Measurements from ENCODE around the gene TMEM25. TPM values are rescaled to one million over a fixed set of nuclear protein-coding genes. Genes with fewer than 3 reads are reported as not detected.

Gene TMEM25
- total RNA-seq, 3 donors from 2014 or later (not counting 1 experiment from before 2014, with no cell fraction given): 4.1 to 11.0 (median 9.3) TPM

DNA sequence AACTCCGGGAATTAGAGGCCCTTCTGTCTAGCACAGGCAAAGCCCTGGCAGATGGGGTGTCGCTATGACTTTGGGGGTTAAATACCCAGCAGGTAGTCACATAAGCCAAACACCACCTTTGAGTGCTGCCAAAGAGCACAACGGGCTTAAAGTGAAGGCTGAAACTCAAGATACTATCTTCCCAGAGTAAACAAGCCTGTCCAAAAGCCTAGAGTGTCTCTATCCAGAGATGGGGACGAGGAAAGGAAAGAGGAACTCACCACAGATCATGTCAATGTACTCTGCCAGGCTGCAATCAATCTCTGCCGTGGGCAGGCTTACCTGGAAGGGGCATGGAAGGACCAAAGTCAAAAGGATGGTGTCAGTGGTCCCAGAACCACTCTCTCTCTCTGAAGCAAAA lies 14.5 kb downstream of the TMEM25 start:
- WGBS (ENCODE audit: insufficient coverage): 88% methylated on average over 5 of the region's 5 CpGs
- Histone ChIP-seq H3K9me3 (ENCODE audit: control insufficient read depth, insufficient read depth, low read length) (no peaks in the 10 kb centered on the region), H3K27me3 (ENCODE audit: control insufficient read depth, insufficient read depth, low read length) (no peaks in the 10 kb centered on the region), H3K4me3 (ENCODE audit: low read length) (no peak overlapping the region), H3K4me1 (ENCODE audit: control insufficient read depth, insufficient read depth, low read length) (no peaks in the 10 kb centered on the region), H3K27ac (ENCODE audit: low read length) (no peak overlapping the region), H3K36me3 (ENCODE audit: control insufficient read depth, insufficient read depth, low read length) (peaks cover 8% of the 10 kb centered on the region)
- no peak for ATAC-seq
- H3K27ac Mint-ChIP-seq: no peak overlapping the region
- no peak overlapping the region for H3K4me3 Mint-ChIP-seq
- TF ChIP-seq, protein P1, sequence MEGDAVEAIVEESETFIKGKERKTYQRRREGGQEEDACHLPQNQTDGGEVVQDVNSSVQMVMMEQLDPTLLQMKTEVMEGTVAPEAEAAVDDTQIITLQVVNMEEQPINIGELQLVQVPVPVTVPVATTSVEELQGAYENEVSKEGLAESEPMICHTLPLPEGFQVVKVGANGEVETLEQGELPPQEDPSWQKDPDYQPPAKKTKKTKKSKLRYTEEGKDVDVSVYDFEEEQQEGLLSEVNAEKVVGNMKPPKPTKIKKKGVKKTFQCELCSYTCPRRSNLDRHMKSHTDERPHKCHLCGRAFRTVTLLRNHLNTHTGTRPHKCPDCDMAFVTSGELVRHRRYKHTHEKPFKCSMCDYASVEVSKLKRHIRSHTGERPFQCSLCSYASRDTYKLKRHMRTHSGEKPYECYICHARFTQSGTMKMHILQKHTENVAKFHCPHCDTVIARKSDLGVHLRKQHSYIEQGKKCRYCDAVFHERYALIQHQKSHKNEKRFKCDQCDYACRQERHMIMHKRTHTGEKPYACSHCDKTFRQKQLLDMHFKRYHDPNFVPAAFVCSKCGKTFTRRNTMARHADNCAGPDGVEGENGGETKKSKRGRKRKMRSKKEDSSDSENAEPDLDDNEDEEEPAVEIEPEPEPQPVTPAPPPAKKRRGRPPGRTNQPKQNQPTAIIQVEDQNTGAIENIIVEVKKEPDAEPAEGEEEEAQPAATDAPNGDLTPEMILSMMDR (IDR thresholded peaks at IDR 0.05): no peak
- no peaks in the 10 kb centered on the region for H3K9me3 Mint-ChIP-seq
- no peaks in the 10 kb centered on the region for H3K4me1 Mint-ChIP-seq
- intact Hi-C loops (cut with micrococcal nuclease): no loop called here
- no peaks in the 10 kb centered on the region for H3K36me3 Mint-ChIP-seq
- H3K27me3 Mint-ChIP-seq (ENCODE audit: low read depth in 2 of 2): no peaks in the 10 kb centered on the region
- no peak for DNase-seq

DNA sequence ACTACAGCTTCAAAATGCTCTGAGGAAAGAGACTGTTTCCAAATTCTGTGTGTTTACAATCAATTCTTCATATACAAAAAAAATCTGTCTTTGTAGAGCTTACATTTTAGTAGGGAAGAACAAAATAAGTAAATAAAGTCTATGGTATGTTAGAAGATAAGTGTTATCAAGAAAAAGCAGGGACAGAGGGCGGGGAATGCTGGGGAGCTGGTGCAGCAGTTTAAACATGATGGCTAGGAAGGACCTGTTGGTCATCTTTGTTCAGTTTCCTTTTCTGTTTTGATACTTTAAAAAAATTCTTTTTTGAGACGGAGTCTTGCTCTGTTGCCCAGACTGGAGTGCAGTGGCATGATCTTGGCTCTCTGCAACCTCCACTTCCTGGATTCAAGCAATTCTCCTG lies 16.1 kb downstream of the TMEM25 start:
- WGBS (ENCODE audit: insufficient coverage): 100% methylated on average over 2 of the region's 2 CpGs
- no peaks in the 10 kb centered on the region for H3K9me3 ChIP-seq (ENCODE audit: control insufficient read depth, insufficient read depth, low read length)
- H3K4me1 ChIP-seq (ENCODE audit: control insufficient read depth, insufficient read depth, low read length): no peaks in the 10 kb centered on the region
- intact Hi-C loops (cut with micrococcal nuclease): no loop called here
- DNase-seq (no peak), ATAC-seq (no peak)
- H3K36me3 ChIP-seq (ENCODE audit: control insufficient read depth, insufficient read depth, low read length): peaks cover 16% of the 10 kb centered on the region
- no peak overlapping the region for H3K27ac Mint-ChIP-seq
- H3K27me3 Mint-ChIP-seq (ENCODE audit: low read depth in 2 of 2): no peaks in the 10 kb centered on the region
- H3K27ac ChIP-seq (ENCODE audit: low read length): no peak overlapping the region
- no peaks in the 10 kb centered on the region for H3K27me3 ChIP-seq (ENCODE audit: control insufficient read depth, insufficient read depth, low read length)
- TF ChIP-seq, protein P1 (IDR thresholded peaks at IDR 0.05): no peak
- H3K4me1 Mint-ChIP-seq: no peaks in the 10 kb centered on the region
- H3K36me3 Mint-ChIP-seq: no peaks in the 10 kb centered on the region
- H3K9me3 Mint-ChIP-seq: no peaks in the 10 kb centered on the region
- no peak overlapping the region for H3K4me3 ChIP-seq (ENCODE audit: low read length)
- H3K4me3 Mint-ChIP-seq: no peak overlapping the region

DNA sequence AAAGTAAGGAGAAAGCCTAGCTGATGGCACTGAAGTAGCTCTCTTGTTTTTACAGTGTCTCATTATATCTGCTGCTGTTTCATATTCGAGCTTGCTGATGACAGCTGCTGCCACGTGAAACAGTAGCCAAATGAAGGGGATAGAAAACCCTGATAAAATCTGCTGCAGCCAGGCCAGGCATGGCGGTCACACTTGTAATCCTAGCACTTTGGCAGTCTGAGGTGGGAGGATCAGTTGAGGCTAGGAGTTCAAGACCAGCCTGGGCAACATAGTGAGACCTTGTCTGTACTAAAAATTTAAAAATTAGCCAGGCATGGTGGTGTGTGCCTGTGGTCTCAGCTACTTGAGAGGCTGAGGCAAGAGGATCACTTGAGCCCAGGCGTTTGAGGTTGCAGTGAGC lies 21.3 kb downstream of the TMEM25 start:
- TF ChIP-seq, protein P1 (IDR thresholded peaks at IDR 0.05): no peak
- Mint-ChIP-seq H3K27ac (no peak overlapping the region), H3K4me3 (no peak overlapping the region), H3K4me1 (no peaks in the 10 kb centered on the region), H3K36me3 (peaks cover 9% of the 10 kb centered on the region), H3K27me3 (ENCODE audit: low read depth in 2 of 2) (no peaks in the 10 kb centered on the region), H3K9me3 (no peaks in the 10 kb centered on the region)
- Histone ChIP-seq H3K4me1 (ENCODE audit: control insufficient read depth, insufficient read depth, low read length) (no peaks in the 10 kb centered on the region), H3K4me3 (ENCODE audit: low read length) (no peak overlapping the region), H3K9me3 (ENCODE audit: control insufficient read depth, insufficient read depth, low read length) (no peaks in the 10 kb centered on the region), H3K27me3 (ENCODE audit: control insufficient read depth, insufficient read depth, low read length) (no peaks in the 10 kb centered on the region), H3K27ac (ENCODE audit: low read length) (no peak overlapping the region), H3K36me3 (ENCODE audit: control insufficient read depth, insufficient read depth, low read length) (peaks cover 30% of the 10 kb centered on the region)
- DNase-seq (no peak), ATAC-seq (no peak)
- intact Hi-C loops (cut with micrococcal nuclease): no loop called here
- 92% methylated on average over 4 of the region's 4 CpGs for WGBS (ENCODE audit: insufficient coverage)

DNA sequence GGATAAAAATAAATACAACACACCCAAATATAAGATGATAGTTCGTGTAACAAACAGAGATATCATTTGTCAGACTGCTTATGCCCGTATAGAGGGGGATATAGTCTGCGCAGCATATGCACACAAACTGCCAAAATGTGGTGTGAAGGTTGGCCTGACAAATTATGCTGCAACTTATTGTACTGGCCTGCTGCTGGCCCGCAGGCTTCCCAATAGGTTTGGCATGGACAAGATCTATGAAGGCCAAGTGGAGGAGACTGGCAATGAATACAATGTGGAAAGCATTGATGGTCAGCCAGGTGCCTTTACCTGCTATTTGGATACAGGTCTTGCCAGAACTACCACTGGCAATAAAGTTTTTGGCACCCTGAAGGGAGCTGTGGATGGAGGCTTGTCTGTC lies 29.8 kb downstream of the TMEM25 start:
- Histone ChIP-seq H3K4me1 (ENCODE audit: control insufficient read depth, insufficient read depth, low read length) (peaks cover 7% of the 10 kb centered on the region), H3K36me3 (ENCODE audit: control insufficient read depth, insufficient read depth, low read length) (peaks cover 7% of the 10 kb centered on the region), H3K27me3 (ENCODE audit: control insufficient read depth, insufficient read depth, low read length) (no peaks in the 10 kb centered on the region), H3K27ac (ENCODE audit: low read length) (no peak overlapping the region), H3K9me3 (ENCODE audit: control insufficient read depth, insufficient read depth, low read length) (no peaks in the 10 kb centered on the region), H3K4me3 (ENCODE audit: low read length) (no peak overlapping the region)
- no peaks in the 10 kb centered on the region for H3K9me3 Mint-ChIP-seq
- intact Hi-C loops (cut with micrococcal nuclease): no loop called here
- no peak for ATAC-seq
- no peaks in the 10 kb centered on the region for H3K36me3 Mint-ChIP-seq
- TF ChIP-seq, protein P1 (IDR thresholded peaks at IDR 0.05): no peak
- no peak for DNase-seq
- no peaks in the 10 kb centered on the region for H3K27me3 Mint-ChIP-seq (ENCODE audit: low read depth in 2 of 2)
- WGBS (ENCODE audit: insufficient coverage): 95% methylated on average over 4 of the region's 4 CpGs
- no peak overlapping the region for H3K4me3 Mint-ChIP-seq
- no peak overlapping the region for H3K27ac Mint-ChIP-seq
- peaks cover 0 to 11% of the 10 kb centered on the region in 2 donors for H3K4me1 Mint-ChIP-seq
